Activated CD4-positive, CD25-positive, alpha-beta regulatory T cell treated with anti-CD3 and anti-CD28 coated beads, Interleukin-2, amount 50 U/mL, for 72 hours (primary cell): ENCODE data around the gene GPR171.
"Not testable (repeated sequence)": the region's sequence is repeated elsewhere in the genome, so short reads cannot be mapped to it uniquely, and the experiment has no call there.

ENCODE experiments used
- DNase-seq: peaks from one replicate; pipeline ENCODE4 v3.0.0; 2021

Gene GPR171

DNA sequence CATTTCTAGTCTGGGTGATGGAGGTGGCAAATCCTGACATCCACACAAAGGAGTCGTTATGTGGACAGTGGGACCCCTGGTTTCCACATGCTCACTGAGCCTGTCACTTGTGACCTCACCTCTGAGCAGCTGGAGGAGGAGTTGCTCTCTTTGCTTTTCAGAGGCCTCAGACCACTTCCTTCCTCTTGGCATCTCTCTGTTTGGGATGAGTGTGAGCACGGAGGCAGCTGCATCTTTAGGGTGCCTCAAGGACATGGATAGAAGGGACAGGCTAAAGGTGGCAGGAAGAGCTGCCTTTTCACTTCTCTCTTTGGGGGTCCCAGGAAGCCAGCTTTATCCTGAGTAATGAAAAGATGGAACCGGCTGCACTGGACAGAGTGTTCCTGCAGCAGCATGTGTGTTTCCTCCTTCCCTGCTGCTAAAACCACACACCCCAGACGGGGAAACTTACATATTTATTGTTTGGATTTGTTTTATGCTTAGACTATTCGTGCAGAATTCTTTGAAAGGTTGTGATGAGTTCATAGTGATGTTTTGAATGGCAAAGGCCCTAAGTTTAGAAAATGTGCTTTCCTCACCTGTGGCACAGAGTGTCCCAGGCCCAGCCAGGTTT lies 31.8 kb downstream of the GPR171 start:
- DNase-seq = no peak

- DNase-seq = not testable (repeated sequence)
Measured at GRCh38 chr3:151169948-151170679, 32.9 kb downstream of the GPR171 start.

DNA sequence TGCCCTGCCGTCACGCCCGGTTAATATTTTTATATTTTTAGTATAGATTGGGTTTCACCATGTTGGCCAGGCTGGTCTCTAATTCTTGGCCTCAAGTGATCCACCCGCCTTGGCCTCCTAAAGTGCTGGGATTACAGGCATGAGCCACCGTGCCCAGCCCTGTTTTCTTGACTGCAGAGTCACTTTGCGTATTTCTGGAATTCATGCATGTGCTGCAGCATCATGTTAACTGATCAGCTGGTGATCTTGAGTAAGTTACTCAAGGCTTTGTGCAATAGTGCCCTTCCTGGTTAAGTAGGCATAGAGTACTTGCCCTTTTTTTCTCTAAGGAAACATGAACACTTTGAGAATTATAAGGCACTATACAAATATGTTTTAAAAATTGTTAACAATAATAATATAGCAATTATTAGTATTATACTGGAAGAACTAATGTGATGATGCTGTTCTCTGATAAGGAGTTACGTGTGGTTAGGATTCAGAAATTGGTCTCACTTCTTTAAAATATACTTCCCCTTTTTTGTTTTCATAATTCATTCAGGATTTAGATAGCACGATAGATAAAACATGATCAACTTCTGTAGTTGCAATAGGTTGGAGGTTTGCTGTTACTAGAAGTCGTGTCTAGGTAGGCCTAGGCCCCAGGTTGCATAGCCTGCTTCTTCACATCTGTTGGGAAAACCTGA lies 33.6 kb downstream of the GPR171 start:
- no peak for DNase-seq

GRCh38 chr3:151168269-151169094 lies 34.5 kb downstream of the GPR171 start:
- peak; percentile 80 for DNase-seq

GRCh38 chr3:151166161-151166560 lies 36.9 kb downstream of the GPR171 start:
- no peak for DNase-seq

DNA sequence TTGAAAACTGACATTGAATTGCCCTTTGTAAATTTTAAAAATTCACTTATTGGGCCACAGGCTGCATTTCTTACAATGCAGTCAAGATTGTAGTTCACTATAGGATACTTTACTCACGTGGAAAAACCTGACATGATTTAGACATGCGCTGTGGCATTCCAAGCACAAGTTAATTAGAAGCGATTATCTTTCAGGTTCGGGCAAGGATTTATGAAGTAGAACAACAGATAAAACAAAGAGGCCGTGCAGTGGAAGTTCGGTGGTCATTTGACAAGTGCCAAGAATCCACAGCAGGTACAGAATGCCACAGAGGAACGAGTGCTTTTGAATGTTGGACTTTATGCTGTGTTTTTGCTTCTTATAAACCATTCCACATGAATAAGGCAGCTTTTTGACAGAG lies 37.8 kb downstream of the GPR171 start:
- no peak for DNase-seq

DNA sequence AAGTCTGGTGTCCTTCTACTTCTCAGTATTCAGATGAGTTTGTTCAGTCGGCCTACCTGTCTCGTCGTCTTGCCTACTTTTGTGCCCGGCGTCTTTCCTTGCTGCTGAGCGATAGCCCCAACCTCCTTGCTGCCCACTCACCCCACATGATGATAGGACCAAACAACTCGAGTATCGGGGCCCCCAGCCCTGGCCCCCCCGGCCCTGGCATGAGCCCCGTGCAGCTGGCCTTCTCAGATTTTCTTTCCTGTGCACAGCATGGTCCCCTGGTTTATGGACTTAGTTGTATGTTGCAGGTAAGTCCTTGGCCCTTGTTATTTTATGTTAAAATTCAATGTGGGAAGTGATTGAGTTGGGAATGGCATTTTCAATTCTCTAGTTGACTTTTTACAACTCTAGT lies 43.2 kb downstream of the GPR171 start:
- no peak for DNase-seq

DNA sequence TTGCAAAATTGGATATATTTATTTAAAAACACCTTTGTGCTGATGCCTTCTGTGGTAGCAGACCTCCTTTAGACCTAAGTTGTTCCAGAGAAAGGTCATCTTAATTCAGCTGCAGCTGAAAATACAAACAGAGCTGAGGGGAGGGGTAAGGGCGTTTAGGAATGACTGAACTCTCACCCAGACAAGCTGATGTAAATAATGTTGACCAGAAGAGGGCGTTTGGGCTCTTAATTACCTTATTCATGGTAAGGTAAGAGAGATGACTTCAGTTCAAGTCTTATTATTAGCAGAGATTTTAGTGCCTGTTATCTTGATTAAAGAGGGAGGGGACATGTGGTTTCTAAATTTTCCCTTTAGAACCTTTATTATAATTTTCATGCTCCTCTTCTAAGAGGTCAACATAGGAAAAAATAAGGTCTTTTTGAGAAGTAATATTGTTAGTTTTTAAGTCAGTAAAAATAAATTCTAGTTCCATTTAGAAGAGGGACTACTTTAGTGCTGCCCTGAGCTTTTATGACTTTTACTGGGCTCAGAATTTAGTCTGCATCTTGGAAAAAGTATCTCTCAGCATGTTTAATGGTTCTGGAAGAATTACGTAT lies 46.3 kb downstream of the GPR171 start:
- DNase-seq = no peak

DNA sequence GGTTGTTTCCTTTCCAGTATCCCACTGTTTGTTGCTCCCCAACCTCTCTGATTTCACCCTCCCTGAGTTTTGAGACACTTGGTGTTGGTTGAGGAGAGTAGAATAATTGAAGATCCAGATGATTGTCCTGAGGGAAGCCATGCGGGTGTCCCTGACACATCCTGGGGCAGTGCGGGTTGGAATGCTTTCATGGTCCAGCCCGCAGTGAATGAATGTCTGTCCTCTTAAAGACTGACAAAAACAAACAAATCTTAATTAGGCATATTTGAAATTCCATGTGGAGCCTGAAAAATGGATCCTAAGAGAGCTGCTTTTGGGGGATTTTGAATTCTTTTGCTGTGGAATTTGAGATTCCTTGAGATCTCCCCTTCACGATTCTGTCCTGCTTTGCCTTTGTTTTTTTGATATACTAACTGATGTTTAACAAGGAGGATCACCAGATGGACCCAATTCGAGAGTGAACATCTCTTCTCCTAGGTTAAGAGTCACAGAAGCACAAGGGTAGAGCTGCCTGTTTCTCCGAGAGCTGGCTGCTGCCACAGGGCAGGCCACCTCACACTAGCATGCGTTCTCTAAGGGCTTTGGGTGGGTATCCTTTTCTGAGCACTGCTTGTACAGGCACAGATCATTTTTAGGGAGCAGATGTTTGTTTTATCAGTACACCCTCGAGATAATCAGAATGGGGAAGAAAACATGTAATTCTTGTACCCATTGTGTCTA lies 47.4 kb downstream of the GPR171 start:
- no peak for DNase-seq

GRCh38 chr3:151154566-151154965 lies 48.5 kb downstream of the GPR171 start:
- DNase-seq = no peak

- DNase-seq = no peak
Measured at GRCh38 chr3:151152455-151153079, 50.4 kb downstream of the GPR171 start.
